ENCODE data around the gene DCTD. TPM values are rescaled to one million over a fixed set of nuclear protein-coding genes. Genes with fewer than 3 reads are reported as not detected.

The DCTD gene
- total RNA-seq, result 10 to 100 TPM; 65.1 to 69.9 TPM

DNA sequence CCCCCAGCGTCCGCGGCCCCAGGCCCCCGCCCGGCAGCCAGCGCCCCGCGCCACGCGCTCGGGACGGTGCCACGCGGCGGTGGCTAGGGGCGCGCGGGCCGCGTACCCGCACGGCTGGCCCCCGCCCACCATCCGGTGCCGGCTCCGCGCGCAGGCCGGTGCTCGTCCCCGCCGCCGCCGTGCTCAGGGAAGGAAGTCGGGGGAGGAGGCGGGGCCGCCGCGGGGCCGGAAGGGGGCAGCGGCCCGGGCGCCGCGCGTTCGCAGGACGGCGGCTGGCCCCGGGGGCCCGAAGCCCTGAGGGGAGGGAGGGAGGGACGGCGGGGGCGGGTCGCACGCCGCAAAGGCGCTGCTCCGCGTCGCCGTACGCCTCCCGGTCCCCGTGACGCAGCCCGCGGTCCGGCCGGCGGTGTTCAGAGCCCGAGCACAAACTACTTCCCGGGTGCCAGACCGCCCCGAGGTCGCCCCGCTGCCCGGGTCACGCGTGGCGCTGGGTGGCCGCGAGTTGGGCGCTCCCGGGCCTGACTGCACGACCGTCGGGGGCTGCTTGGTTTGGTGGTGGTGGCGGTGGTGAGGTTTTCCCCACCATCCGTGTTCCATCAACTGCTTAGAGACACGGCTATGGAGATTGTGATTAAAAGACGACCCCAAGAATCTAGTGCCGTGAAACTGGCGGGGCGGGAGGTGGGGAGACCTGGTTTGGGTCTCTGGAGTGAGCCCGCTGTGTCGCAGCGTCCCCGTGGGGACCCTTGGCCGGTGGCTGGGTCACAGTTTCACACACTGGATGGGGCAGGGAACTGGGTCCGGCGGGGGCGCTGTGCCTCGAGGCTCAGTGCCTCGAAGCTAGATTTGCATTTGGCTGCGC, at the start of gene DCTD:
Gene DCTD (minus strand): TSS at position 205 of the 862 bp plus-strand sequence. CDS start 1,818 bp downstream, outside the sequence.
- peak within 1 kb of the TSS; percentile 86 for H3K4me3 Mint-ChIP-seq
- peaks cover 39% of the 10 kb centered on the region for H3K4me1 Mint-ChIP-seq
- POLR2A ChIA-PET, result interaction anchor here (0.8 to 1.6 kb wide), 6 partner anchors 10 to 527 kb away, joined by 3 to 4 read pairs (median 3); partner anchors contain the start of gene CDKN2AIP
- H3K9me3 Mint-ChIP-seq, result no peaks in the 10 kb centered on the region
- peak within 1 kb of the TSS; percentile 95 for H3K27ac Mint-ChIP-seq
- DNase-seq (peak; percentile 89), ATAC-seq (ENCODE audit: low read depth) (peak; percentile 78)
- peaks cover 10% of the 10 kb centered on the region for H3K36me3 Mint-ChIP-seq
- peaks cover 3% of the 10 kb centered on the region for H3K27me3 Mint-ChIP-seq

DNA sequence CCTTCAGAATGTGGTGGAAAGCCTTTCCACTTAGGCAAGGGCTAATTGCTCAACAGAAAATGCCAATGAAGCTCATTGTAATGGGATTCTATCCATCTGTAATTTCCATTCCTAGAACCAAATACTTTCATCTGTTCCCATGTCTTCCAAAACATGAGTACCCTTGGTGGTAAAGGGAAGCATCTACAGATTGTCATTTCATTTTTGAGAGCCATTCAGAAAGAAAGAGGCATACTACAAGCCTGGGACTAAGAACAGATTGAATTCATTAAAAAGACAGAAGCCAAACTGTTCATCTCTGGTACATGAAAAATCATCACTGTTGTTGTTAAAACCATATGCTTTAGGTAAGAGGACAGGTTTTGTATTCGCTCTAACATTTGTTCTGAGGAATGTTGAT, 43.6 kb upstream of the DCTD start:
- Mint-ChIP-seq H3K27ac (no peak overlapping the region), H3K4me3 (no peak overlapping the region), H3K4me1 (no peaks in the 10 kb centered on the region), H3K36me3 (no peaks in the 10 kb centered on the region), H3K9me3 (peaks cover 3% of the 10 kb centered on the region), H3K27me3 (peaks cover 12% of the 10 kb centered on the region)
- DNase-seq (no peak), ATAC-seq (ENCODE audit: low read depth) (no peak)
- POLR2A ChIA-PET, result no interaction called here

DNA sequence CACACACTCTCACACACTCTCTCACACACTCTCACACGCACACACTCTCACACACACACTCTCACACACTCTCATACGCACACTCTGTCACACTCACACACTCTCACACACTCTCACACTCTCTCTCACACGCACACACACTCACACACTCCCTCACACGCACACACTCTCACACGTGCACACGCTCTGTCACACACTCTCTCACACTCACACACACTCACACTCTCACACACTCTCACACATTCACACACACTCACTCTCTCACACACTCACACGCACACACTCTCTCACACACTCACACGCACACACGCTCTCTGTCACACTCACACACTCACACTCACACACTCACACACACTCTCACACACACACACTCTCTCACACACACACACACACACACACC, 43.0 kb upstream of the DCTD start:
- POLR2A ChIA-PET, result no interaction called here
- H3K36me3 Mint-ChIP-seq, result no peaks in the 10 kb centered on the region
- H3K4me1 Mint-ChIP-seq, result no peaks in the 10 kb centered on the region
- ATAC-seq (ENCODE audit: low read depth) (no peak), DNase-seq (no peak)
- H3K27me3 Mint-ChIP-seq, result peaks cover 10% of the 10 kb centered on the region
- no peak overlapping the region for H3K4me3 Mint-ChIP-seq
- peaks cover 3% of the 10 kb centered on the region for H3K9me3 Mint-ChIP-seq
- no peak overlapping the region for H3K27ac Mint-ChIP-seq

DNA sequence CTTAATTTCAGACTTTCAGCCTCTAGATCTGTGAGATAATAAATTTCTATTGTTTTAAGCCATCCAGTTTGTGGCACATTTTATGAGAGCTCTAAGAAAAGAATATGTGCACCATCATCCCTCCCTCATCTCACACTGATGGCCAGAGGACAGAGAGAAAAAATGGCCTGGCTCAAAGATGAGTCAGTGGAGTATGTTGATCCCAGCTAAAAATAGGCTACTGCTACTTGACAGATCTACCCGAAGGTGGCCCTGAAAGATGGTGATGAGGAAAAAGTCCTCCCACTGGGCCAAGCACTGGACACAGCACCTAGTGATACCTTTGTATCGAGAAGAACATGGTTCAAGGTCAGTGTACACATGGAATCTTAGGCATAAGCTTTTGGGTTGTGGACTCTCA, 38.2 kb upstream of the DCTD start:
- Mint-ChIP-seq H3K4me1 (no peaks in the 10 kb centered on the region), H3K27me3 (no peaks in the 10 kb centered on the region), H3K27ac (no peak overlapping the region), H3K36me3 (no peaks in the 10 kb centered on the region), H3K4me3 (no peak overlapping the region), H3K9me3 (peaks cover 3% of the 10 kb centered on the region)
- ATAC-seq (ENCODE audit: low read depth) (no peak), DNase-seq (no peak)
- POLR2A ChIA-PET, result no interaction called here

DNA sequence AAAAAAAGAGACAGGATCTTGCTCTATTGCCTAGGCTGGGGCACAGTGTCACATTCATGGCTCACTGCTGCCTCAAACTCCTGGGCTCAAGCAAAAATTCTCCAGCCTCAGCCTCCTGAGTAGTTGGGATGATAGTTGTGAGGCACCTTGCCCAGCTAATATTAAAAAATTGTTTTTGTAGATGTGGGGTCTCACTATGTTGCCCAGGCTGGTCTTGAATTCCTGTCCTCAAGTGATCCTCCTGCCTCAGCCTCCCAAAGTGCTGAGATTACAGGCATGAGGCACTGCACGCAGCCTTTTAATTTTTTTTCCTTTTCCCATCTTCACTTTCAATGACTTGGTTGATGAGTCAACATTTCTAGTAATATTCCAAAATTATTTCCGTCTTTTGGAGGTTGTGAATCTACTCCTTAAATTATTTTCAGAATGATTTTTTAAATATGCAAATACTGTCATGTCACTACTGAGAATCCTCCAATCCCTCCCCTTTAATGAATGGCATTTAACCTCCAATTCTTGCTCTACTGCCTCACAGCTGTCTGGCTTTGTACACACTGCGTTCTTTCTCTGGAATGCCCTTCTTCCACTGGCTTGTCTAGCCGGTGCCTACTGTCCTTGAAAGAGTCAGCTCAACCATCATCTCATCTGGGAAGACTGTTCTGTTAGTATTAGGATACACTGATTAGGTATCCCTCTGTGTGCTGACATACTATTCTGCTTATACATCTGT, 27.5 kb upstream of the DCTD start:
- Mint-ChIP-seq H3K27me3 (no peaks in the 10 kb centered on the region), H3K27ac (no peak overlapping the region), H3K4me3 (no peak overlapping the region), H3K36me3 (no peaks in the 10 kb centered on the region), H3K4me1 (no peaks in the 10 kb centered on the region), H3K9me3 (no peaks in the 10 kb centered on the region)
- DNase-seq, result no peak
- POLR2A ChIA-PET, result no interaction called here
- ATAC-seq (ENCODE audit: low read depth), result no peak

DNA sequence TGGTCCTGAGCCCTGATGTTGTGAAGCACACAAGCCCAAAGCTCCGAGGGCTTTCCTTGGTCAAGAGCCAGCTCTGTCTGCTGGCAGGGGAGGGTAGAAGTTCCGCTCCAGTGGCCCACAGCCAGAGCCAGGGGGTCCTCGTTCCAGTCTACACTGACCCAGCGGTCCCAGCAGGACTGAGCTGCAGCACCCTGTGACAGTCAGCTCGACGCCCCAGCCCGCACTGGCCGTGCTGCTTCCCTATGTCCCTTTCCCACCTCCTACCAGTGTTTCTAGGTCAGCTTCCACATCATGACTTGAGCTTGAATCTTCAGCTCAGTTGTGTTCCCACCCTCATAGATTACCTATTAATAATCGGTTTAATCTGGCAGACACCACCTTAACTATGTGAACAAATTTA, 22.5 kb upstream of the DCTD start:
- ATAC-seq (ENCODE audit: low read depth) (no peak), DNase-seq (no peak)
- Mint-ChIP-seq H3K27ac (no peak overlapping the region), H3K4me3 (no peak overlapping the region), H3K9me3 (no peaks in the 10 kb centered on the region), H3K4me1 (no peaks in the 10 kb centered on the region), H3K36me3 (no peaks in the 10 kb centered on the region), H3K27me3 (no peaks in the 10 kb centered on the region)
- POLR2A ChIA-PET, result no interaction called here

DNA sequence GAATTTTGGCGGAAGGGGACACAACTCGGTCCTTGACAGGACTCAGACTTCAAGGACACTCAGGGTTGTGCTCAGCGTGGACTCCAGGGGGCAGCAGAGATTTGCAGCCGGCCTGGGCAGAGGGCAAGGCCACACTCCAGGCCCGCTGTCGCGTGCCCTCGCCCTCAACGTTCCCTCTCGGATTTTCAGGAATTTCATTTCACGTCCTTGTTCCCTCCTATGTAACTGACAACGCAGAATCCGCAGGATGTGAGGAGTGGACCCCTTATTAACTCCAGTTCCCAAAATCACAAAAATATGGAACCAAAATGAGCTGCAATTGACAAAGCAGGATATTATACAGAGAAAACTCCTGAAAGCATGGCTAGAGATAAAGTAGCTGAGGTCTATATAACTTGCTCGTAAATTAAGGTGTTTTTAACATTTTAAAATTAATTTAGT, 21.0 kb upstream of the DCTD start:
- Mint-ChIP-seq H3K27ac (no peak overlapping the region), H3K9me3 (no peaks in the 10 kb centered on the region), H3K4me3 (no peak overlapping the region), H3K4me1 (no peaks in the 10 kb centered on the region), H3K27me3 (peaks cover 4% of the 10 kb centered on the region), H3K36me3 (no peaks in the 10 kb centered on the region)
- ATAC-seq (ENCODE audit: low read depth) (peak; percentile 97), DNase-seq (peak; percentile 71)
- POLR2A ChIA-PET, result no interaction called here

DNA sequence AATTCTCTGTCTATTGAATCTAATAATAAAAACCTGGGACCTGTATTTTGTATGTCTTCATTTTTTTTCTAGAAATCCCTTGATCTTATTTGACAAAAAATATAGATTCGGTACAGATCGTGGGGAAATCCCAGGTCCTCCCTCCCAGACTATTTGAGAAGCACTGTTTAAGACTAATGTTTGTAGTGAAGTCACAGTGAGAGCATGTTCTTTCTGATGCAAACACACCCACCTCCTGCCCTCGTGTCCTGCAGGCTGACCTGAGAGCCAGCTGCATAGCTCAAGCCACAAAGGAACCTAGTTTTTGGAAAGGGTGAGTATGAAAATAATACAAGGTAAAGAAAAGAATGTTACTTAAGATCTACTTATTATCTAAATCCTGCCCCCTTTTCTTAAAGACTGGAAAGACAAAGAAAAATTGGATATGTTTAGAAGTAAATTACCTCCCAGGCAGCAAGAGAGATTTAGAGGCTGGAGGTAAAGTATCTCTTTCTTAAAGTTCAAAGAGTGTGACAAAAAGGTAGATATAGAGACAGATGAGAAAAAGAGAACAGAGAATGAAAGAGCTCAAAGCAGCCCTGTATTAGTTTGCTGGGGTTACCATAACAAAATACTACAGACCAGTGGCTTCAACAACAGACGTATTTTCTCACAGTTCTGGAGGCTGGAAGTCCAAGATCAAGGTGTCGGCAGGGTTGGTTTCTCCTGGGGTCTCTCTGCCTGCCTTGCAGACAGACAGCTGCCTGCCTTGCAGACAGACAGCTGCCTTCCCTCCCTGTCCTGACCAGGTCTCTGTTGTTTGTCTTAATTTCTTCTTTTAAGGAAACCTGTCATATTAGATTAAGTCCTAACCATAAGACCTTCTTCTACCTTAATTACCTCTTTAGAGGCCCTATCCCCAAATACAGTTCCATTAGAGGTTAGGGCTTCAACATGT, 20.4 kb upstream of the DCTD start:
- POLR2A ChIA-PET, result no interaction called here
- peaks cover 4% of the 10 kb centered on the region for H3K27me3 Mint-ChIP-seq
- H3K4me1 Mint-ChIP-seq, result no peaks in the 10 kb centered on the region
- ATAC-seq (ENCODE audit: low read depth), result peak; percentile 24
- no peaks in the 10 kb centered on the region for H3K9me3 Mint-ChIP-seq
- no peak overlapping the region for H3K27ac Mint-ChIP-seq
- no peak for DNase-seq
- no peak overlapping the region for H3K4me3 Mint-ChIP-seq
- no peaks in the 10 kb centered on the region for H3K36me3 Mint-ChIP-seq

DNA sequence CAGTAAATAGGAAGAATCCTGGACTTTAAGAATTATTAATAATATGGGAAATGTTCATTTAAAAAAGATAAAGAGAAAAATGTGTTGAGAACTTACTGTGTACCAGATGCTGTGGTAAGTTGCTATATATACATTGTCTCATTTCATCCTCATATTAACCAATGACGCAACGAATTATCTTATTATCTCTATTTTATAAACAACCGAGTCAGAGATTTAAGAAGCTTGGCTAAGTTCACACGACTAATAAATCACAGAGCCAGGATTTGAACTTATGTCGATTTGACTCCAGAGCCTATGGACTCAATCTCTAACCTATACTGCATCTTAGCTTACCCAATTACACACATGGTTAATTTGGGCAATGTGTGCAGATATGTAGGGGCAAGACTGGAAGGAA, 15.5 kb upstream of the DCTD start:
- peaks cover 4% of the 10 kb centered on the region for H3K27me3 Mint-ChIP-seq
- no peak overlapping the region for H3K4me3 Mint-ChIP-seq
- H3K9me3 Mint-ChIP-seq, result no peaks in the 10 kb centered on the region

DNA sequence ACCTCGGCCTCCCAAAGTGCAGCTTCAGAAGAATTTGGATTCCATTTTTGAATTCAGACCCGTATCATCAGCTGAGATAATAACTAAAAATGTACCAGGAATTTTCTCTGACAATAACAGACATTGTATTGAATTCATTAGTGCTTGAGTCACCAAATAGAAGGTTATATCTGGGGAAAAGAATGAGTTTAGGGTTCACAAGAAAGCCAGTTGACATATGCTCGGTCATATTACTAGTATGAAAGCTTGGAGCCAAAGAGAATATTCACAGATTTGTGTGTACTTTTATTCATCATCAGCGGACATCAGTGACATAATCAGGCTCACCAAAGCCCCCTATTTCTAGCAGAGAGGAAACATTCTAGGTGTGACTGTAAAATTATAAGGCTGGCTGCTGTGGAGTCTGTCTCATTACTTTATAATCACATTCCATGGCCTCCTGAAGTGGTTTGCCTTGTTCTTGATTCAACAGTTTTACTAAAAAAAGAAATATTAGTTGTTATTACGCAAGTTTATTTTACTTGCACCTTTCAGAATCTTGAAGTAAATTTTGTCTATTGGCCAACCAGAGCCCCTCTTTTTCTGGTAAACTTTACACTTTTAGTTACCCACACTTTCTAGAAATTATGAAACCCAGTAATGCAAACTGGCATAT, 14.6 kb upstream of the DCTD start:
- no peaks in the 10 kb centered on the region for H3K4me1 Mint-ChIP-seq
- ATAC-seq (ENCODE audit: low read depth), result no peak
- H3K27me3 Mint-ChIP-seq, result peaks cover 4% of the 10 kb centered on the region
- no peak overlapping the region for H3K4me3 Mint-ChIP-seq
- no peak for DNase-seq
- H3K36me3 Mint-ChIP-seq, result no peaks in the 10 kb centered on the region
- no peaks in the 10 kb centered on the region for H3K9me3 Mint-ChIP-seq
- POLR2A ChIA-PET, result no interaction called here
- H3K27ac Mint-ChIP-seq, result no peak overlapping the region

More for the DNA sequence above, 15.5 kb upstream of the DCTD start:
- Mint-ChIP-seq H3K36me3 (no peaks in the 10 kb centered on the region), H3K4me1 (no peaks in the 10 kb centered on the region), H3K27ac (no peak overlapping the region)
- ATAC-seq (ENCODE audit: low read depth), result no peak
- no peak for DNase-seq
- POLR2A ChIA-PET, result no interaction called here

DNA sequence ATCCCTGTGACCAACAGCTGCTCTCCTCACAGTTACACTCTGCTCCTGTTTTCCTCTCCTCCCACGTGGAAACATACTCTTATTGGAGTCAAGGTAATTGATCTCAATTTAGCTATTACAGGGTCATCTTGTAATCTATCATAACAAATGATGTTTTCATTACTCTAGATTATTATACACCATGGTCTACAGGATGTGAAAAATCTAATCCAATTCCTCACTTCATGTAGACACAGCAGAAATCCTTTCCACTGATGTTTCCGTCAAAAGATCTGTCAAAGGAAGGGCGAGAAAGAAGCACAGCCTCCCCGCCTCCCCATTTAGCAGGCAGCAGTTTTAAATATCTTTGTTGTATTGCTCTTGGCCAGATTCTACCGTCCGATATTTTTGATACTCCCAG, 13.7 kb upstream of the DCTD start:
- Mint-ChIP-seq H3K27me3 (peaks cover 4% of the 10 kb centered on the region), H3K9me3 (no peaks in the 10 kb centered on the region), H3K4me1 (no peaks in the 10 kb centered on the region), H3K4me3 (no peak overlapping the region), H3K27ac (no peak overlapping the region), H3K36me3 (no peaks in the 10 kb centered on the region)
- POLR2A ChIA-PET, result no interaction called here
- ATAC-seq (ENCODE audit: low read depth), result no peak
- no peak for DNase-seq

DNA sequence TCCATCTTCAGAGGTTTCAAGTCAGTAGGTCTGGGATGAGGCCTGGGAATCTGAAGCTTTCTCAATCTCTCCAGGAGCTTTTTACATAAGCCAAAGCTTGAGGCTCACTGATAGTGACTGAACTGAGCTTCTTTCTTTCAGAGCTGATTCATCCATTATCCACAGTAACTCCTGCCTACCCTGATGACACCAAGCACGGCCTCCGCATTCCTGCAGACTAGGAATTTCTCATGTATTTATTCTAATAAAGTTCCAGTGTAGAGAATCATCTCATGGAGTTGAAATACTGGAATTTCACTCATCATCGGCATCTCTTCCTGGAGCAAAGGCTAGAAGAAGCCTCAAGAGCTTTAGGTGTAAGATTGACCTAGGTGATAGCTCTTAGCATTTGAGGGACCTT, 12.1 kb upstream of the DCTD start:
- peaks cover 4% of the 10 kb centered on the region for H3K27me3 Mint-ChIP-seq
- DNase-seq (no peak), ATAC-seq (ENCODE audit: low read depth) (no peak)
- H3K36me3 Mint-ChIP-seq, result no peaks in the 10 kb centered on the region
- POLR2A ChIA-PET, result no interaction called here
- H3K27ac Mint-ChIP-seq, result no peak overlapping the region
- H3K9me3 Mint-ChIP-seq, result no peaks in the 10 kb centered on the region
- no peak overlapping the region for H3K4me3 Mint-ChIP-seq
- peaks cover 3% of the 10 kb centered on the region for H3K4me1 Mint-ChIP-seq

DNA sequence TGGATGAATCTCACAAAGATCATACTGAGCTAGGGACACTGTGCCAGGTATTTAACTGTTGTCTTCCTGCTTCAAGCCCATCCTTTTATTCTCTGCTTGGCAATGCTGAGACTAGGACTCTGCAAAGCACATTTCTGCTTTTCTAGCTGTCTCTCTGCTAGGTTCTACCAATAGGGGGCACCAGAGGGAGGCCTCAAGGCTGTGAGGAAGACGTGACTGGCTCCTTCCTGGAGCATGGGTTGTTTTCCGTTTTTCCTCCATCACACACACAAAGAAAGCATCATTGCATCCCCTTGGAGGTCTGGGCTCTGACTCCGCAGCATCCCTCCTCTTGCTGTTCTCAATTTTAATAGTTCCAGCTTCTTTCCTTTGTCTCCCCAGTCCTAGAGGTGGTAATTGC, 10.9 kb upstream of the DCTD start:
- Mint-ChIP-seq H3K4me1 (peaks cover 3% of the 10 kb centered on the region), H3K9me3 (no peaks in the 10 kb centered on the region), H3K27me3 (no peaks in the 10 kb centered on the region), H3K27ac (no peak overlapping the region), H3K4me3 (no peak overlapping the region), H3K36me3 (no peaks in the 10 kb centered on the region)
- ATAC-seq (ENCODE audit: low read depth) (no peak), DNase-seq (no peak)
- POLR2A ChIA-PET, result interaction anchor here (1.5 kb wide), 1 partner anchor 10 kb away, joined by 3 read pairs; no protein-coding TSS in a partner anchor
